CD4-positive, alpha-beta T cell treated with Interleukin-17A for 1 hour (primary cell): ENCODE results near the gene GXYLT1.
"Not testable (repeated sequence)": the region's sequence is repeated elsewhere in the genome, so short reads cannot be mapped to it uniquely, and the experiment has no call there.

Source experiments
- DNase-seq: peaks from one replicate; pipeline ENCODE4 v3.0.0-alpha.2; 2020

GXYLT1 gene

GRCh38 chr12:42144408-42145196 is at the start of gene GXYLT1:
GXYLT1 (minus strand) TSS chr12:42144874; CDS start chr12:42144646, 228 bp downstream.
- peak; percentile 83 for DNase-seq

DNA sequence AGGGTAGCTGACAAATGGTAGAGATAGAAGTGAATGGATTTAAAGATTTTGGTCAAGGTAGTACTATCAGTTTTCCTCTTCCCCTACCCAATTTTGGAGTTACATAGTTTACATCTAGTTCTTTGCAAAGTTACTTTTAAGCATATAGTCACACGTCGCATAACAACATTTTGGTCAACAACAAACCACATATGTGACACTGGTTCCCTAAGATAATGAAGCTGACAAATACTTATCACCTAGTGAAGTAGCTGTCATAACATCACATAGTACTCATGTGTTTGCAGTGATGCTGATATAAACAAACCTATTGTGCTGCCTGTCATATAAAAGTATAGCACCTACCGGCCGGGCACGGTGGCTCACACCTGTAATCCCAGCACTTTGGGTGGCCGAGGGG is 48.0 kb upstream of the GXYLT1 start:
- DNase-seq: no peak

GRCh38 chr12:42192258-42192657 is 47.6 kb upstream of the GXYLT1 start:
- no peak for DNase-seq

- no peak for DNase-seq
These were observed 45.7 kb upstream of the GXYLT1 start for GRCh38 chr12:42190376-42190775.

DNA sequence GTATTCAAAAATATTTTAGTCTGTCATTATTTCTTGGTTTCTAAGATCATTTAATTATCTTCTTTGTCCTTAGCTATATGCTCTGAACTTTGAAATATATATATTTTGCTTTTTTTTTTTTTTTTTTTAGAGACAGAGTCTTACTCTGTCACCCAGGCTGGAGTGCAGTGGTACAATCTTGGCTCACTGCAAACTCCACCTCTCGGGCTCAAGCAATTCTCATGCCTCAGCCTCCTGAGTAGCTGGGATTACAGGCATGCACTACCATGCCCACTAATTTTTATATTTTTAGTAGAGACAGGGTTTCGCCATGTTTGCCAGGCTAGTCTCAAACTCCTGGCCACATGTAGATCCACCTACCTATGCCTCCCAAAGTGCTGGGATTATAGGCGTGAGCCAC is 43.6 kb upstream of the GXYLT1 start:
- not testable (repeated sequence) for DNase-seq

GRCh38 chr12:42187799-42188198 is 43.1 kb upstream of the GXYLT1 start:
- DNase-seq: no peak

- no peak for DNase-seq
These were observed 42.1 kb upstream of the GXYLT1 start for GRCh38 chr12:42186793-42187192.

DNA sequence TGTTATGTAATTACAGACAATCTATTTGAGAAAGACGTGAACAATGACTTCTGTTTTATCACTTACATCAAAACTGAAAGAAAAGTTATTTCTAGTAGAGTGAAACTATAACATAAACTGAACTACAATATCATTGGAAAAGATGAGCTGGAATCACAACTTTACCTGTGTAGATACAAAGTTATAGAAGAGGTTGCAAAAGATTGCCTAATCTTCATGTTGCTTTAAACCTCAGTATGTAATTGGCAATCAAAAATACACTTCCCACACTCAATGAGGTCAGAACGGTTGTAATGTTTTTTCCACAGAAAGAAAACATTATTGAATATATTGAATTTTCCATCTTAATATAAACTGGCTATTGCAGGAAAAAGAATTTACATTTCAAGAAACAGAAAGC is 37.7 kb upstream of the GXYLT1 start:
- DNase-seq: no peak

DNA sequence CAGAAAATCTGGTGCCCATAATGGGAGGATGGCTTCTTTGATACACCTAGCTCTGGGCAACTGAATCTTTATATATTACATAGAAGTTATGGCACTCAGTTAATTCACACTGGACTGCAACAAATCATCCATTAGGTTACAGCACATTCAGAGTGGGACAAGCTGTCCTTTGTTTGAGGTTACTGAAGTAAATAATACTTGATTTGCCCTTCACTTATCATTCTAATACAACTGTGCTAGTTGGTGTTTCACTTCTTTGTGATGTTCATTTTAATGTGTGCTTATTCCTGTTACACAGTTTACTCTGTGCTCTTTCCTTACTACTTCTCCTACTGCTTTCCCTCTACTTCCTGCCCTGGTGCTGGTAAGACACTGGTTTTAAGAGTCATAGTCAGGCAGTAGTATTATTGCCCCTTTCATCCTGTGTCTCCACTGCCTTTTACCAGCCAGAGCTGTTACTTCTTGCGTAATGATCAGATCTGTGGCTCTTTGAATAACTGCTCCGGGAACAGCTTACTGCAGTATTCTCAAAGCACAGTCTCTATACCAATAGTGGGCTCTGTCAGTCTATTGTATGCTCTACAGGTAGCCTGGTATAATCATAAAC is 36.4 kb upstream of the GXYLT1 start:
- no peak for DNase-seq

GRCh38 chr12:42178101-42178500 is 33.4 kb upstream of the GXYLT1 start:
- DNase-seq: no peak

GRCh38 chr12:42174978-42175377 is 30.3 kb upstream of the GXYLT1 start:
- DNase-seq: no peak

DNA sequence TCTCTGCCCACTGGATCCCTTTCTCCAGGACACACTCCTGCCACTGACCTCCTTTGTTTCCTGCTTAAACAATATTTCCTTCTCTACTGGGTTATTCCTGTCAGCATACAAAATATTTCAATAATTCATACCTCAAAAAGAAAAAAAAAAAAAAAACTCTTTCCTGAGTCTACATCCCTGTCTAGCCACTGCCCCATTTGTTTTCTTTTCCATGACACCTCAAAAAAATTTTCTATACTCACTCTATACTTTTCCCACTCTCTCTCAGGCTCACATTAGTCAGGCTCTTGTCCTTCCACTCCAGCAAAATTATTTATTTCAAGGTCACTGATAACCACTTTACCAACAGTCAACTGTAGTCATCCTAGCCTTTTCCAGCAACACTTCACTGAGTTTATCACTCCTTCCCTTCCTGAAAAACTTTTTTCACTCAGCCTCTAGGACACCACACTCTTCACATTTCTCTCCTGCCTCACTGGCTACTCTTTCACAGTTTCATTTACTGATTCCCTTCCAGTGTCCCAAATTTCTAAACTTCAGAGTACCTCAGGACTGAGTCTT is 29.4 kb upstream of the GXYLT1 start:
- DNase-seq: no peak

- DNase-seq: no peak
These were observed 28.0 kb upstream of the GXYLT1 start for GRCh38 chr12:42172441-42173210.

- DNase-seq: no peak
These were observed 23.0 kb upstream of the GXYLT1 start for GRCh38 chr12:42167711-42168110.

DNA sequence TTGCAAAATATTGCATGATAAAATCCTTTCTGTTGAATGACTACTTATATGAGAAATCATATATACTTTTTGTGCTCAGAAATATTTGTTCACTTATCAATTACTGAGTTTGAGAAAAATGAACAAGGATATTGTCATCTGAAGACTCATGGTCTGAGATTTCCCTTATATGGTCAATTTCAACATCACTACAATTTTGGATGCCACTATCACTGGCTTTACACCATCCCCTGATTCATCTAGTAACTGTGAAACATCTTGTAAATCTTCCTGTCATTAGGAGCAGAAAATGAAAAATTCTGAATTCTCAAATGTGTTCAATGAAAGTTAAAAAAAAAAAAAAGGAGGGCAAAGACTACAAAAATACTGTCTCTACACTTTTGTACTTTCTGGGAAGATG is 21.8 kb upstream of the GXYLT1 start:
- DNase-seq: no peak

- DNase-seq: no peak
These were observed 19.2 kb upstream of the GXYLT1 start for GRCh38 chr12:42163913-42164312.

- no peak for DNase-seq
These were observed 18.3 kb upstream of the GXYLT1 start for GRCh38 chr12:42162965-42163364.

DNA sequence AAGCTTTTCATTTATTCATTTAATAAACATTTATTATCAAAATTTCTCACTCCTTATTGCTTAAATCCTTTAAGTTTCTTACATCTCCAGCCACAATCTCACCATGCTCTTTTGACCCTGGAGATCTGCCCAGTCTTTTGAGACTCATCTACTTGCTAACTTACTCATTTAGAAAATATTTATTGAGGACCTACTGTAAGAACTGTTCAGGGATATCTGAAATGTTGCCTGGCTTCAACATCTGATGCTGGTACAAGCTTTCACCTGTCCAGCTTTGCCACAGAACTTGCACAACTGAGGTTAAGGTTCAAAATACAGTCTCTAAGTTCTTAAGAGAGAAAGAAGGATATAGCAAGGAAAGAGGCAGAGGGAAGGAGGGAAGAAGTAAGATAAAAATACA is 17.5 kb upstream of the GXYLT1 start:
- DNase-seq: no peak

DNA sequence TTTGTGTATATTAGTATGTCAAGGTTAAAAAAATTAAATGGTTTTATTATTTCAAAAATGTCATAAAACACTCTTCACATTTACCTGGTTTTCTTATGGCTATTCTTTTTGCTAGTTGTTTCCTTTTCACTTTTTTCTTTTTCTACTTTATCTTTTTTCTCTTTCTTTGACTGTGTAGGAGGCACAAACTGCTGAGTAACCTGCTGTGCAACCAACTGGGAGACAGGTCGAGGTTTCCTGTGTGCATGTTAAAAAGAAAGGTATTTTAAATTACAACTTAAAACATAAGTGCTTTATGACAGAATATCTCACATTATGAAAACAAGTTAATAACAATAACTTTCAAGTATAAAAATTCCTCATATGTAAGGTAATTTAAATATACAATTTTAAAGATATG is 16.9 kb upstream of the GXYLT1 start:
- DNase-seq: no peak

DNA sequence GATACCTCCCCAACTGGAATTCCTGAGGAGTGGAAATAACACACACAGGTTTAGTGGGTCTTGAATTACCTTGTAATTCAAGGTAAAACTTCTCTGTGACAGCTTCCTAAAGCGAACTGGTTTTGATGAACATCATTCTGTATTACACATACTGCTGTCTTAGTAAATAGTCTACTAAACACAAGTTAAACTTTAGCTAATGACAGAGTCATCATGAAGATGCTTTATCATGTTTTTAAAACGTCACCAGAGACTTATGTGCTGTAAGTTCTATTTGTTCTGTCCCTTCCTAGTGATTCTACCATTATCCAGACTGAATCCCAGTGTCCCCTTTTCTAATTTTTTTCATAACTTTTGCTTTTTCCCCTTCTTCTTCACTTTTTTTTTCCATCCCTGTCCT is 11.6 kb upstream of the GXYLT1 start:
- no peak for DNase-seq

DNA sequence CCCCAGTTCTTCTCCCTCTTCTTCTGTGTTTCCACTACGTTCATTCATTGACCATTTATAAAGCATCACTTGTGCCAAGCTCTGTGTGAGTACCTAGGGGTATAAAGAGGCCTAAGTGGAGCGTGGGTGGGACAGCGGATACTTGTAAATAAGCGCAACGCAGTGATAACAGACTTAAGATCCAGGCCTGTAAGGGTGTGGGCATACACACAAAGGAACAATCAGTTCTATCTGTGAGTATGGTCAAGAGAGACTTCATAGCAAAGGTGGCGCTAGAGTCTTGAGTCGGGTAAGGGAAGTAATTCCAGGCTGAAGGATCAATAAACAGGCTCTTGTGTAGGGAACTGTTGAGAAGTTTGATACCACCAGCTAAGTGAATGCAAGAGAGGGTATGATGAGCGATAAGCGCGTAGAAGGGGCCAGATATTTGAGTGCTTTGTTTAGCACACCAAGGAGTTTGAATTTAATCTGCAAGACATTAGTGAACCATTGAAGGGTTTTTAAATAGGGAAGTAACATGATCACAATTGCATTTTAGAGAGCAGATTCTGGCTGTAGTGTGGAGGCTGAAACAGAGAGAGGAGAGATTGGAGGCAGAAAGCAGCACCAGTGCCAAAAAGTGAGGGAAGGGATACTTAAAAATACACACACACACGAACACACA is 1.0 kb upstream of the GXYLT1 start:
- DNase-seq: no peak

GRCh38 chr12:42145197-42145549 is 499 bp upstream of the GXYLT1 start:
- no peak for DNase-seq

DNA sequence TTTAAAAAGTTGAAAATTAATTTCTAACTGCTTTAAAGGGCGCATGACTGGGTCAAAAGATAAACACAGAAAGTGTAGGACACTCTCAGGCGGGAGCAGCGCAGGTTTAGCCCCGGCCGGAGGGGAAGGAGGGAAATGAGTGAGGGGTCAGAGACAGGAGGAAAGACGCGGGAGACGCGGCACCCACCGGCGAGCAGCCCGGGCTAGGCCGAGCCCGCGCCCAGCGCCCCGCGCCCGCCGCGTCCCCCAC is 591 bp downstream of the GXYLT1 start:
- DNase-seq: no peak
